PC-3 (cell line): ENCODE measurements around the gene PVALEF. TPM values are rescaled to one million over a fixed set of nuclear protein-coding genes. Genes with fewer than 3 reads are reported as not detected.

ENCODE experiments used
- ATAC-seq: fragments of 200-7000 bp; cut with Tn5 transposase; 2 replicates; pipeline ENCODE4 v1.9.1; 2020; ENCODE audit warnings: mild to moderate bottlenecking, moderate library complexity
- BruUV-seq: library from RNA; stranded (reverse); fragments of 400-500 nt; replicated peaks from 2 replicates; lab custom pipeline; 2021; lab: Mats Ljungman, UMichigan
- CTCF ChIA-PET: fragments of 300-600 bp; sonication (Branson Sonifier 250); formaldehyde crosslinking; loops from one replicate; lab custom pipeline; 2022; ENCODE audit warnings: antibody characterized with exemption; lab: Charles Lee
- POLR2A ChIA-PET: fragments of 300-600 bp; sonication (Branson Sonifier 250); formaldehyde crosslinking; loops from one replicate; lab custom pipeline; 2022; ENCODE audit warnings: antibody characterized with exemption; ENCODE audit not compliant: unreplicated experiment; lab: Charles Lee
- DNase-seq: peaks from one replicate; pipeline ENCODE4 v3.0.0-alpha.2; 2015
- H2AFZ ChIP-seq: fragments of 300-600 bp; sonication (generic); 2 replicates; pipeline ENCODE4 v1.6.0; 2016; ENCODE audit warnings: antibody characterized with exemption, low read length
- H3F3A ChIP-seq: fragments of 300-600 bp; sonication (generic); one replicate; pipeline ENCODE4 v1.6.0; 2017; ENCODE audit warnings: antibody characterized with exemption, low read length, control low read depth, mild to moderate bottlenecking; ENCODE audit not compliant: unreplicated experiment
- H3K27ac ChIP-seq: fragments of 300-600 bp; sonication (generic); 2 replicates; pipeline ENCODE4 v1.5.1; 2016; ENCODE audit warnings: mild to moderate bottlenecking, low read length
- H3K27me3 ChIP-seq: fragments of 300-600 bp; sonication (generic); 2 replicates; pipeline ENCODE4 v1.6.1; 2016; ENCODE audit warnings: low read length, mixed read lengths
- H3K36me3 ChIP-seq: fragments of 300-600 bp; sonication (generic); 2 replicates; pipeline ENCODE4 v1.6.1; 2016; ENCODE audit warnings: low read depth, mixed run types, low read length, mixed read lengths
- H3K4me1 ChIP-seq: fragments of 300-600 bp; sonication (generic); 2 replicates; pipeline ENCODE4 v1.5.1; 2016; ENCODE audit warnings: low read length; ENCODE audit not compliant: insufficient read depth
- H3K4me2 ChIP-seq: fragments of 300-600 bp; sonication (generic); 2 replicates; pipeline ENCODE4 v1.6.0; 2016; ENCODE audit warnings: low read length
- H3K4me3 ChIP-seq: fragments of 300-600 bp; sonication (generic); 2 replicates; pipeline ENCODE4 v1.5.1; 2016; ENCODE audit warnings: mild to moderate bottlenecking, low read length, mixed read lengths
- H3K79me2 ChIP-seq: fragments of 300-600 bp; sonication (generic); 2 replicates; pipeline ENCODE4 v1.6.1; 2017; ENCODE audit warnings: low read length, mixed read lengths
- H3K9ac ChIP-seq: fragments of 300-600 bp; sonication (generic); 2 replicates; pipeline ENCODE4 v1.6.0; 2016; ENCODE audit warnings: mild to moderate bottlenecking, low read length
- H3K9me2 ChIP-seq: fragments of 300-600 bp; sonication (generic); replicated peaks from 2 replicates; pipeline ENCODE4 v1.6.1; 2016; ENCODE audit warnings: mixed run types, low read length, mixed read lengths
- H3K9me3 ChIP-seq: fragments of 300-600 bp; sonication (generic); 2 replicates; pipeline ENCODE4 v1.6.1; 2016; ENCODE audit warnings: low read length, mixed read lengths
- H4K20me1 ChIP-seq: fragments of 300-600 bp; sonication (generic); 2 replicates; pipeline ENCODE4 v1.6.1; 2016; ENCODE audit warnings: low read length, mixed read lengths
- EZH2 ChIP-seq: fragments of 300-600 bp; sonication (generic); IDR thresholded peaks from one replicate; pipeline ENCODE4 v1.6.1; 2017; ENCODE audit warnings: antibody characterized with exemption, mild to moderate bottlenecking, low read length; ENCODE audit not compliant: unreplicated experiment
- EZH2phosphoT487 ChIP-seq: fragments of 300-600 bp; sonication (generic); IDR thresholded peaks from 2 replicates; pipeline ENCODE4 v1.6.1; 2018; ENCODE audit warnings: mild to moderate bottlenecking, antibody characterized with exemption, low read length, borderline replicate concordance
- intact Hi-C: fragments of 100-400 bp; cut with micrococcal nuclease; formaldehyde crosslinking; loops from 2 replicates; pipeline ENCODE4 v1.9.0; 2023
- total RNA-seq: library from RNA; depleted of rRNA; stranded (reverse); fragments of >200 nt; gene quantifications from 2 replicates; pipeline ENCODE4 v1.2.3, GENCODE V29; 2014
- TF ChIP-seq, protein P1 (sequence below): fragments of 300-600 bp; sonication (generic); conservative IDR thresholded peaks from 2 replicates; pipeline ENCODE4 v1.5.1; 2017; ENCODE audit warnings: antibody characterized with exemption, low read depth, mild to moderate bottlenecking, low read length

Gene PVALEF
- total RNA-seq, 1 experiment from 2014 or later, result not detected

DNA sequence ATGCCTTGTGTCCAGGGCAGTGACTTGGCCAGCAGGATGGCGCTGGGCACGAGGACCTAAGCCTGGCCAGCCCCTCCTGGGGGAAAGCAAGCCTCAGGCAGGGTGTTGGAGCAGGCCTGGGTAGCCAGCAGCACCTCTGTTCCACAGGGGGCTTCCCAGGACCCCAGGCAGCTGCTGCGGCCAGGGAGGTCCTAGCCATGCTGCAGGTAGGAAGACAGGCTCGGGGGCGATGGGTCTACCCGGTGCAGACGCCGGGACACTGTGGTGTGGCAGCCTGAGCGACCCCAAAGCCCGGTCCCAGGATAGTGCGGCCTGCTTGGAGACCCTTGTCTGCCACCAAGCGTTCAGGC lies 23.2 kb downstream of the PVALEF start:
- no peaks in the 10 kb centered on the region for H3F3A ChIP-seq
- H3K27me3 ChIP-seq, result no peaks in the 10 kb centered on the region
- no TSS peak for BruUV-seq
- ChIA-PET POLR2A (no interaction called here), CTCF (no interaction called here)
- TF ChIP-seq EZH2phosphoT487 (no peak), EZH2 (no peak)
- TF ChIP-seq, protein P1, sequence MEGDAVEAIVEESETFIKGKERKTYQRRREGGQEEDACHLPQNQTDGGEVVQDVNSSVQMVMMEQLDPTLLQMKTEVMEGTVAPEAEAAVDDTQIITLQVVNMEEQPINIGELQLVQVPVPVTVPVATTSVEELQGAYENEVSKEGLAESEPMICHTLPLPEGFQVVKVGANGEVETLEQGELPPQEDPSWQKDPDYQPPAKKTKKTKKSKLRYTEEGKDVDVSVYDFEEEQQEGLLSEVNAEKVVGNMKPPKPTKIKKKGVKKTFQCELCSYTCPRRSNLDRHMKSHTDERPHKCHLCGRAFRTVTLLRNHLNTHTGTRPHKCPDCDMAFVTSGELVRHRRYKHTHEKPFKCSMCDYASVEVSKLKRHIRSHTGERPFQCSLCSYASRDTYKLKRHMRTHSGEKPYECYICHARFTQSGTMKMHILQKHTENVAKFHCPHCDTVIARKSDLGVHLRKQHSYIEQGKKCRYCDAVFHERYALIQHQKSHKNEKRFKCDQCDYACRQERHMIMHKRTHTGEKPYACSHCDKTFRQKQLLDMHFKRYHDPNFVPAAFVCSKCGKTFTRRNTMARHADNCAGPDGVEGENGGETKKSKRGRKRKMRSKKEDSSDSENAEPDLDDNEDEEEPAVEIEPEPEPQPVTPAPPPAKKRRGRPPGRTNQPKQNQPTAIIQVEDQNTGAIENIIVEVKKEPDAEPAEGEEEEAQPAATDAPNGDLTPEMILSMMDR, result no peak
- no peak overlapping the region for H3K4me2 ChIP-seq
- H3K4me1 ChIP-seq, result no peaks in the 10 kb centered on the region
- no peaks in the 10 kb centered on the region for H4K20me1 ChIP-seq
- no peaks in the 10 kb centered on the region for H3K9me3 ChIP-seq
- intact Hi-C loops, result no loop called here
- H3K79me2 ChIP-seq, result no peaks in the 10 kb centered on the region
- no peak overlapping the region for H3K4me3 ChIP-seq
- no peak overlapping the region for H3K9ac ChIP-seq
- ATAC-seq, result no peak
- no peak overlapping the region for H3K27ac ChIP-seq
- DNase-seq, result no peak
- H3K9me2 ChIP-seq, result no peaks in the 10 kb centered on the region
- no peak overlapping the region for H2AFZ ChIP-seq
- H3K36me3 ChIP-seq, result no peaks in the 10 kb centered on the region

- no TSS peak for BruUV-seq
- POLR2A ChIA-PET, result no interaction called here
- H3K27ac ChIP-seq, result no peak overlapping the region
- intact Hi-C loops, result no loop called here
- H3K9me2 ChIP-seq, result no peaks in the 10 kb centered on the region
- TF ChIP-seq, protein P1, result no peak
- TF ChIP-seq EZH2 (no peak), EZH2phosphoT487 (no peak)
- H3F3A ChIP-seq, result no peaks in the 10 kb centered on the region
- no peaks in the 10 kb centered on the region for H3K79me2 ChIP-seq
- H3K9ac ChIP-seq, result no peak overlapping the region
- no peaks in the 10 kb centered on the region for H4K20me1 ChIP-seq
- DNase-seq, result no peak
- no peak overlapping the region for H3K4me3 ChIP-seq
- H3K36me3 ChIP-seq, result no peaks in the 10 kb centered on the region; the same call in 1 of the 2 replicates
- no peak for ATAC-seq
- CTCF ChIA-PET, result no interaction called here
- H3K4me2 ChIP-seq, result no peak overlapping the region
- no peak overlapping the region for H2AFZ ChIP-seq
- H3K9me3 ChIP-seq, result no peaks in the 10 kb centered on the region
- H3K27me3 ChIP-seq, result no peaks in the 10 kb centered on the region
- H3K4me1 ChIP-seq, result no peaks in the 10 kb centered on the region
Observed at GRCh38 chr17:81189016-81189415, 23.7 kb downstream of the PVALEF start.

DNA sequence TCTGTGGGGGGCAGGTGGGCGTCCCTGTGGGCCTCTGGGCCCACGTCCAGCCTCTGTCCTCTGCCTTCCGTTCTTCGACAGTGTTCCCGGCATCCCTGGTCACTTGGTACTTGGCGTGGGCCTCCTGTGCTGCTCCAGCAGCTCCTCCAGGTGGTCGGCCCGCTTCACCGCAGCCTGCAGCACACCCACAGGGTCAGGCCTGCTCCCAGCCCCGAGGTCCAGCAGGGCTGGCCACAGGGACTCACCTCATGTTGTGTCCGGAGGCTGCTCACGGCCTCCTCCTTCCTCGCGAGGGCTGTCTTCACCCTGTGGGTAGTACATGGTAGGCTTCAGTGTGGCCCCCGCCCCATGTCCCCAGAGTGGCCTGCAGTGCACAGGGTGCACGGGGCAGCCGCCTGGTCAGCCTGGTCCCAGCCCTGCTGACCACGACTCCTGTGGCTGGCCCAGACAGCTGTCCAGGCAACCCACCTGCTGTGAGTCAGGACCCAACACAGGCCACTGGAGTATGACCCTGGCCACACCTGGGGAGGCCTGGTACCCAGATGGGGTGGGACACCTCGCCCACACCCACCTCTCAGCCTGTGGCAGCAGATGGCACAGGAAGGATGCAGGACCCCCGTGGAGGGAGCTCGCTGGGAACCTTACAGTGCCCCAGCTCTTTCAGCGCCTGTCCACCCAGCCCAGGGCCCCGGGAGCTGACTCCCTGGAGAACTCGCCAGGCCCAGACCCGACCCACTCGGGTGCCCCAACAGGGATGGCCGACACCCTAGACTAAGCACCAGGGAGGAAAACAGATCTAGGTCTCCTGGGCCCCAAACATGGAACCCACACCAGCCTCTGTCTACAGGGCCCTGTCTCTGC lies 24.6 kb downstream of the PVALEF start:
- Histone ChIP-seq H3K9me2 (no peaks in the 10 kb centered on the region), H3F3A (no peaks in the 10 kb centered on the region), H2AFZ (no peak overlapping the region), H3K27ac (no peak overlapping the region), H3K4me2 (no peak overlapping the region), H3K36me3 (no peaks in the 10 kb centered on the region; the same call in 1 of the 2 replicates), H3K4me1 (no peaks in the 10 kb centered on the region), H3K27me3 (no peaks in the 10 kb centered on the region), H4K20me1 (no peaks in the 10 kb centered on the region), H3K79me2 (no peaks in the 10 kb centered on the region), H3K9me3 (no peaks in the 10 kb centered on the region), H3K4me3 (no peak overlapping the region), H3K9ac (no peak overlapping the region)
- TF ChIP-seq EZH2, result no peak
- TF ChIP-seq, protein P1, result peak; percentile 34; the same call in 1 of the 2 replicates
- TF ChIP-seq EZH2phosphoT487, result no peak
- BruUV-seq, result no TSS peak
- ATAC-seq (peak; percentile 57), DNase-seq (no peak)
- ChIA-PET CTCF (no interaction called here), POLR2A (no interaction called here)
- intact Hi-C loops, result no loop called here
